GM19452 (cell line): ENCODE data around the gene CHD1L.
"Not testable (repeated sequence)": the region's sequence is repeated elsewhere in the genome, so short reads cannot be mapped to it uniquely, and the experiment has no call there.

Experiments used
- ATAC-seq: cut with Tn5 transposase; IDR thresholded peaks from one replicate; pipeline ENCODE4 v1.9.1; 2021; ENCODE audit not compliant: unreplicated experiment

The CHD1L gene

DNA sequence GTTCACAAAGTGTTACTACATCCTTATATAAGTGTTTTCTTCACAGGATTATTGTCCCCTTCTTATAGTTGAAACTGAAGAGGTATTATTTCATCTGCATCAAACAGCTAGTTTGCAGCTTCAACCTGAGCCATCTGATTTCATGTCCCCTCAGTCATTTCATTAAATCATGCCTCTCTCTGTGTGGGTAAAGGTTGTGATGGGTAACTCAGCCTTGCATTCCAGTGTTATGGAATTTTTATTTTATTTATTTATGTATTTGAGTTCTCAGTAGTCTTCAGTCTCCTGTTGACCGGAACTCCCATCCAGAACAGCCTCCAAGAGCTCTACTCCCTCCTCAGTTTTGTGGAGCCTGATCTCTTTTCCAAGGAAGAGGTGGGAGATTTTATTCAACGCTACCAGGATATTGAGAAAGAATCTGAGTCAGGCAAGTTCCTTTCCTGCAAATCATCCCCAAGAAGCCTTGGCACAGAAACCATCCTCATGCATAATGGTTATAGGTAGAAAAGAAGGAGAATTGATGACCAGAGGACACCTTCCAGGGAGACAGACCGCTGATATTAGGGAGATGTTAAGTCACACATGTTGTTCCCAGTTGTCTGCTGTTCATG is 21.8 kb downstream of the CHD1L start:
- no peak for ATAC-seq

DNA sequence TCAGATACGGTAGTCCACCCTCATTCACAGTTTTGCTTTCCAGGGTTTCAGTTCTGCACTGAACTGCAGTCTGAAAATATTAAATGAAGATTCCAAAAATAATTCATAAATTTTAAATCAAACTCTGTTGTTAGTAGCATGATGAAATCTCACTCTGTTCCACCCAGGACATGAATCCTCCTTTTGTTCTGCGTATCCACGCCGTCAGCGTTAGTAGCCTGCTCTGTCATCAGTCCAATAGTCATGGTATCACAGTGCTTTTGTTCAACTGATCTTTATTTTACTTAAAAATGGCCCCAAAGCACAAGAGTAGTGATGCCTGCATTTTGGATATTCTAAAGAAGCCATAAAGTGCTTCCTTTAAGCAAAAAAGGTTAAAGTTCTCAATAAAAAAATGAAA is 23.9 kb downstream of the CHD1L start:
- no peak for ATAC-seq

DNA sequence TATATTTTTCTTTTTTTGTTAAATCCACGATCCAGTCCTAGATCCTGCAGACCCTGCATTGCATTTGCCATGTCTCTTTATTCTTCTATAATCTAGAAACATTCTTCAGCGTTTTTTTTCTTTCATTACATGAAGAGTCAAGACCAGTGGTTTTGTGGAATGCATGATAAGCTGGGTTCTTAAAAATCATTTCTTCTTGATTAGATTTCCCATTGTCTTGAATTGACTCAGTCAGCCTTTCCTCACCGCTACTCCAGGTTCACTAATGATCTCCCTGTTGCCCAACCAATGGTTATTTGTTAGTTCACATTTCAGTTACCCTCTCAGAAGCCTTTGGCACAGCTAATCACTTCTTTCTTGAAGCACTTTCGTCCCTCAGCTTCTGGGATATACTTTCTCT is 25.2 kb downstream of the CHD1L start:
- ATAC-seq = no peak

DNA sequence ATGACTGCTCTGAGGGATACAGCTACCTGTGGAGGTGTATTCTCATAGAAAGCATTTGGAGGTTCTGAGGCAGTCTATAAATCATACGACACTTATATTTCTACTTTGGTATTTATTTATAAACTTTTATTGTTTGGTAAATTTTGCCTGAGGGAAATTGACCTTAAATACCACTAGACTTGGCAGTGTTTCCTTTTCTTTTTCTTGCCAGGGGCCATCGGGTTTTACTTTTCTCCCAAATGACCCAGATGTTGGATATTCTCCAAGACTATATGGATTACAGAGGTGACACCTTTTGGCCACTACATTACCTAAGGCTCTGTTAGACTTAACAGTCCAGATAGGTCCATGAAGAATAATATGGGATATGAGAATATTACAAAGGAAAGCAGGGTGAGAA is 28.2 kb downstream of the CHD1L start:
- ATAC-seq = no peak

DNA sequence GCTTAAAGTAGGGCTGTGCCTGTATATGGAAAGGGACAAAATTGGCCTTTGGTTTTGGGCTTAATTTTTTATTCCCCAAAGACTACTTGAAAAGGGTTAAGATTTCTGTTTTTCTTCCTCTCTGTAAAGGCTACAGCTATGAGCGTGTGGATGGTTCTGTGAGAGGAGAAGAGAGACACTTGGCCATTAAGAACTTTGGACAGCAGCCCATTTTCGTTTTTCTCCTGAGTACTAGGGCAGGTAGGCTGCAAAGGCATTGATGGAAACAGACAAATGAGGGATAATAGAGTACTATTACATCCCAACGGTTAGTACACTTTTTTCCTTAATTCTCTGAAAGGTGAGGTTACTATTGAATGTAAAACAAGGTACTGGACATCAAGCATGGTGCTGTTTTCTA is 29.6 kb downstream of the CHD1L start:
- ATAC-seq = no peak

DNA sequence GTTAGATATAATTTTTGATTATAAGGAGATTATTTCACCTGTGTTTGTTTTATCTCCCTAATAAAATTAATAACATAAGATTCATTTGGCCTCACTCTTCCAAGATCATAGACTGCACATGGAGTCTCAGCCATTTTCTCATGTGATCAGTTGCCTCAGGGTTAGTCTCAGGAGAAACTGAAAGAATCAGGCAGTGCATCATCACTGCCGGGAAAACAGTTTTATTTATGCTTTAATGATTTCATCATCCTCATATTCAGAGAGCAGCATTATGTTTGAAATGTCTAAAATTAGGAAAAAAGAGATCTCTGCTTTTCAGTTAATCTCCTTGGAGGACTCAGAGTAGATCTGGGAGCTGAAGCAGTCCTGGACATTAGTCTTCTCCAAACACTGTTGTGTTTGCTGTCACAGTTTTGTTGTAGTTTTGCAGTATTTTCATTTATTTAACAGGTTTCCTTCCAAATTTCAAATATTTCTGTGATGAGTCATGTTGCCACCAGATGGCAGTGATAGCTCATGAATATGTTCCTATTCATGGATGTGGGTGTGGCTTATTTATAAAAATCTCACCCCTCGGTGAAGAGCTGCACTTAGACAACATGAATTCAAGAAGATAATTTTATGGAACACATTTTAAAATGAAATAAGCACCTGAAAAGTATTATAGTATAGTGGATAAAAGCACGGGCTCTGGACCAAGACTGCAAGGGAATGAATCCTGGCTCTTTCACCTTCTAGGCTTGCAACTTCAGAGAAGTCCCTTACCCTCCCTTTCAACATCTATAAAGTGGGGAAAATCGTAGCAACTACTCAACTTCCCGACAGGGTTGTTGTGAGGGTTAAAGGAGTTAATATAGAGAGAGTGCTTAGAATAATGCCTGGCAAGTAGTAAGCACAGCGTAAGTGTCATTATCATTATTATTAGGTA is 31.2 kb downstream of the CHD1L start:
- no peak for ATAC-seq

- ATAC-seq = no peak
Observed at GRCh38 chr1:147281950-147282349, 39.5 kb downstream of the CHD1L start.

DNA sequence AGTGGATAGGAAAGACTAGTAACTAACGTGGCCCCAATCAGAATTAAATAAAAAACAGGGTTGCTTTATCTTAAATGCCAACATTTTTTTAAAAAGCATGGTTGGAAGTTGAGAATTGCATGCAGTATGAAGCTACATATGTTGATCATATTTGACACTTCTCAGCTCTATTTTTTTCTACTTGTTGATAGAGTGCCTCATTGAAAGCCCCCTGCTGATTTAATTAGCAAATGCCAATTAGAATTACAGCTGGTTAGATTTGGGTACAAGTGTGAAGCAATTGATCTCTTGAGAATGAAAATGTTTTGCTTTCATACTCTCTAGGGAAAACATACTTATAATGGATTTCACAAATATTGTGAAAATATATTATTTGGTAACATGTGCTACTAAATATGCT is 40.5 kb downstream of the CHD1L start:
- no peak for ATAC-seq

GRCh38 chr1:147287133-147287865 is 44.8 kb downstream of the CHD1L start:
- no peak for ATAC-seq

DNA sequence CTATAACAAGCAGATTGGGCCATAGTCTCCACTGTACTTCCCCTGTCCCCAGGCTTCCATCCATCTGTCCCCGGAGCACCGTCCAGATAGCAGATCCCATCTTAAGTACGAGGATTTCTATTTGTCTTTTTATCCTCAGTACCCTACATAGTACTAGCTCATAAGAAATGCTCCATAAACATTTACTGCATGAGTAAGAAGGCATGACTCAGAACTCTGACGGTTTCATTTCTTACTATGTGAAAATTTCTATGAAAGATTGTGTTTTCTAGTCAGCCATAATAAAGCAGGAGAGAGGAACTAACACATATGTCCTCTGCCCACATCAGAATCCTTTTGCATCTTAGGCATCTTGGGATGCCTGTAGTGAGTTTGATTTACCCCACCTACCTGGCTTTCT is 49.5 kb downstream of the CHD1L start:
- ATAC-seq = no peak

DNA sequence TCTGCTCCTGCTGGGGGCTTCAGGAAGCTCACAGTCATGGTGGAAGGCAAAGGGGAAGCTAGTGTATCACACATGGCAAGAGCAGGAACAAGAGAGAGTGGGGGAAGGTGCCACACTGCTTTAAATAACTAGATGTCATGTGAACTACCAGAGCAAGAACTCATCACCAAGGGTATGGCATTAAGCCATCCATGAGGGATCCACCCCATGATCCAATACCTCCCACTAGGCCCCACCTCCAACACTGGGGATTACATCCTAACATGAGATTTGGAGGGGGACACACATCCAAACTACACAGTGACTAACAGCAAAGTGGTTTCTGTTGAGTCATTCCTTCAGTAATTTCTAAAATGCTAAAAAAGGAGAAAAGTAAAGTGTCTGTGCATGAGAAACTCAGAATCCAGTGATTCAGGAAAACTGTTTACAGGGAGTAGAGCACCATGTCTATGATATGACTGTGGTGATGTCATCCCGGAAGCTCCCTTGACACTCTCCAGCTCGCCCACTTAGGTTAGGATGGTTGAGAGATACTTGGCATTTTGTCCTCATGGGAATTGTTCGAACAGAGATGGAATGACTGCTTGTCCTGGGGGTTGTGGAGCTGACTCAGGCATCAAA is 50.3 kb downstream of the CHD1L start:
- ATAC-seq = no peak

- ATAC-seq = no peak
Observed at GRCh38 chr1:147297438-147297837, 55.0 kb downstream of the CHD1L start.

DNA sequence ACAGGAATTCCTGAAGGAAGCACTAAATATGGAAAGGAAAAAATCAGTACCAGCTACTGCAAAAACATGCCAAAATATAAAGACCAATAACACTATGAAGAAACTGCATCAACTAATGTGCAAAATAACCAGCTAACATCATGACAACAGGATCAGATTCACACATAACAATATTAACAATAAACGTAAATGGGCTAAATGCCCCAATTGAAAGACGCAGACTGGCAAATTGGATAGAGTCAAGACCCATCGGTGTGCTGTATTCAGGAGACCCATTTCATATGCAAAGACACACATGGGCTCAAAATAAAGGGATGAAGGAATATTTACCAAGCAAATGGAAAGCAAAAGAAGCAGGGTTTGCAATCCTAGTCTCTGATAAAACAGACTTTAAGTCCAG is 63.3 kb downstream of the CHD1L start:
- ATAC-seq = not testable (repeated sequence)

DNA sequence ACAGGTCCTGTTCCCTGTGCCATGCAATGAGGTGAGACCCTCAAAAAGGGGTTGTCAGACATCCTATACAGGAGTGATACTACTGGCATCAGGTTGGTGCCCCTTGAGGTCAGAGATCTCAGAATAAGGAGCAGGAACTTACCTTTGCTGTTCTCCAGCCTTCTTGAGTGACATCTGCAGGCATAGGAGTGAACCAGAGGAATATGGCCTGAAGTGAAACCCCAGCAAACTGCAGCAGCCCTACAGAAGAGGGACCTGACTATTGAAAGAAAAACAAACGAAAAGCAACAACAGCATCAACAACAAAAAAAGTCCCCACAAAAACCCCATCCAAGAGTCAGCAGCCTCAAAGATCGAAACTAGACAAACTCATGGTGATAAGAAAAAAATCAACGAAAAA is 74.5 kb downstream of the CHD1L start:
- ATAC-seq = no peak

- ATAC-seq = not testable (repeated sequence)
Observed at GRCh38 chr1:147326933-147327687, 84.6 kb downstream of the CHD1L start.

- no peak for ATAC-seq
Observed at GRCh38 chr1:147334292-147334691, 91.8 kb downstream of the CHD1L start.

GRCh38 chr1:147336291-147336690 is 93.8 kb downstream of the CHD1L start:
- ATAC-seq = no peak

- no peak for ATAC-seq
Observed at GRCh38 chr1:147337040-147337630, 94.7 kb downstream of the CHD1L start.

DNA sequence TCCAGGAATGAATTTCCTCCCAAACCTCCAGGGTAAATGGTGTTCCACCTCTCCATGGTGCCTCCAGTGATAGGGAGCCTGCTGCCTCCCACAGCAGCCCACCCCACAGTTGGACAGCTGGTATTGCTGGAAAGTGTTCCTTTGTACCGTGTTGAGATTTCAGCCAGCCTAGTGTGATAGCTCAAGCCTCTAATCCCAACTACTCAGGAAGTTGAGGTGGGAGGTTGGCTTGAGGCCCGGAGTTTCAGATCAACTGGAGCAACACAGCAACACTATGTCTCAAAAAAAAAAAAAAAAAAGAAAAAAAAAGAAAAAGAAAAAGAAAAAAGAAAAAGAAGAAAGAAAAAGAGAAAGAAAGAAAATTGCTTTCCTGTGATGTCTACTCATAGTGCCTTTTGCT is 96.1 kb downstream of the CHD1L start:
- ATAC-seq = no peak

- no peak for ATAC-seq
Observed at GRCh38 chr1:147341246-147341645, 98.8 kb downstream of the CHD1L start.
